ENCODE measurements around the gene ECHDC3. TPM values are rescaled to one million over a fixed set of nuclear protein-coding genes. Genes with fewer than 3 reads are reported as not detected.
A peak's percentile ranks its signal among the peaks of the same experiment; 100 is the strongest.

Gene ECHDC3
- polyA plus RNA-seq, 2 of the 4 experiments (the other 2 are of a cell fraction), result 6.0 to 6.1 TPM

- Histone ChIP-seq H3K4me1 (peaks cover 12% of the 10 kb centered on the region), H3K9me3 (no peaks in the 10 kb centered on the region), H3K27ac (peak overlapping the region in 1 of 2 experiments; percentile 44; a peak in 1 of 6 replicates), H3K4me2 (peak overlapping the region; percentile 40), H3K4me3 (no peak overlapping the region)
- FAIRE-seq (no peak), ATAC-seq (peak; percentile 35 to 77; a peak in 3 of 6 replicates), DNase-seq (ENCODE audit: low read depth in 1 of 2, low spot score in 1 of 2) (peak in 1 of 2 experiments; percentile 56)
- TF ChIP-seq RCOR1 (IDR thresholded peaks at IDR 0.05; ENCODE audit: low read depth, low read length) (no peak), EHF (CRISPR knock-in tag; IDR thresholded peaks at IDR 0.05) (no peak), MAZ (IDR thresholded peaks at IDR 0.05; ENCODE audit: borderline replicate concordance, low read depth, low read length) (no peak), JUN (IDR thresholded peaks at IDR 0.05) (no peak), TFCP2L1 (CRISPR knock-in tag; IDR thresholded peaks at IDR 0.05) (no peak), ZC3H11A (IDR thresholded peaks at IDR 0.05) (no peak), SMC3 (IDR thresholded peaks at IDR 0.05) (no peak), REST (IDR thresholded peaks at IDR 0.05) (no peak), RNF2 (IDR thresholded peaks at IDR 0.05; ENCODE audit: borderline replicate concordance, low read depth) (no peak), E2F6 (IDR thresholded peaks at IDR 0.05; ENCODE audit: borderline replicate concordance, low read depth) (no peak), SREBF2 (IDR thresholded peaks at IDR 0.05) (no peak), CTCF (IDR thresholded peaks at IDR 0.05) (no peak), EP300 (IDR thresholded peaks at IDR 0.05) (no peak), HOXA7 (CRISPR knock-in tag; IDR thresholded peaks at IDR 0.05) (no peak), BCL3 (IDR thresholded peaks at IDR 0.05) (no peak)
- TF ChIP-seq, protein P1, sequence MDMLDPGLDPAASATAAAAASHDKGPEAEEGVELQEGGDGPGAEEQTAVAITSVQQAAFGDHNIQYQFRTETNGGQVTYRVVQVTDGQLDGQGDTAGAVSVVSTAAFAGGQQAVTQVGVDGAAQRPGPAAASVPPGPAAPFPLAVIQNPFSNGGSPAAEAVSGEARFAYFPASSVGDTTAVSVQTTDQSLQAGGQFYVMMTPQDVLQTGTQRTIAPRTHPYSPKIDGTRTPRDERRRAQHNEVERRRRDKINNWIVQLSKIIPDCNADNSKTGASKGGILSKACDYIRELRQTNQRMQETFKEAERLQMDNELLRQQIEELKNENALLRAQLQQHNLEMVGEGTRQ (IDR thresholded peaks at IDR 0.05), result no peak
- WGBS (ENCODE audit: missing lambda C conversion rate), result 45% methylated on average over 13 of the region's 13 CpGs
- ChIA-PET POLR2A (no interaction called here), CTCF (interaction anchor here (0.7 to 10.0 kb wide), 4 partner anchors 10 to 27 kb away, joined by 3 to 57 read pairs (median 6); no protein-coding TSS in a partner anchor)
Observed at GRCh38 chr10:11810313-11810766, 68.2 kb downstream of the ECHDC3 start.

GRCh38 chr10:11810973-11811372 lies 68.8 kb downstream of the ECHDC3 start:
- TF ChIP-seq MYC (IDR thresholded peaks at IDR 0.05; ENCODE audit: borderline replicate concordance, low read length) (no peak), KDM5A (IDR thresholded peaks at IDR 0.05) (no peak), SREBF2 (IDR thresholded peaks at IDR 0.05) (no peak), CHD4 (IDR thresholded peaks at IDR 0.05; ENCODE audit: borderline replicate concordance) (no peak), ESRRA (IDR thresholded peaks at IDR 0.05; ENCODE audit: borderline replicate concordance, low read length) (no peak), HEYL (CRISPR knock-in tag; IDR thresholded peaks at IDR 0.05) (no peak), EHF (CRISPR knock-in tag; IDR thresholded peaks at IDR 0.05) (no peak), RAD21 (conservative IDR thresholded peaks at IDR 0.05 in 1 of 2, IDR thresholded peaks at IDR 0.05 in 1 of 2) (no peak), JUNB (IDR thresholded peaks at IDR 0.05) (no peak)
- TF ChIP-seq, protein P2, sequence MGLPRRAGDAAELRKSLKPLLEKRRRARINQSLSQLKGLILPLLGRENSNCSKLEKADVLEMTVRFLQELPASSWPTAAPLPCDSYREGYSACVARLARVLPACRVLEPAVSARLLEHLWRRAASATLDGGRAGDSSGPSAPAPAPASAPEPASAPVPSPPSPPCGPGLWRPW (IDR thresholded peaks at IDR 0.05), result no peak
- CTCF ChIA-PET, result interaction anchor here (1.1 to 10.0 kb wide), 4 partner anchors 9 to 176 kb away, joined by 4 to 57 read pairs (median 8); no protein-coding TSS in a partner anchor
- POLR2A ChIA-PET, result no interaction called here
- H3K27ac ChIP-seq, result no peak overlapping the region
- no peaks in the 10 kb centered on the region for H3K9me3 ChIP-seq
- ATAC-seq (no peak), FAIRE-seq (no peak), DNase-seq (ENCODE audit: low read depth in 1 of 2, low spot score in 1 of 2) (no peak)
- no peak overlapping the region for H3K4me2 ChIP-seq
- no peak overlapping the region for H3K4me3 ChIP-seq
- WGBS (ENCODE audit: missing lambda C conversion rate), result 91% methylated on average over 6 of the region's 6 CpGs
- H3K4me1 ChIP-seq, result peaks cover 12% of the 10 kb centered on the region
